Erythroblast (primary cell): Measurements from ENCODE around the gene ACAD8.

Experiments
- DNase-seq, 2 experiments: peaks; one replicate each; lab custom pipeline; 2025; lab: John Stamatoyannopoulos, UW
- GATA1 ChIP-seq: IDR thresholded peaks from 2 replicates; pipeline ENCODE4 v1.6.1; 2011; ENCODE audit warnings: low read depth, mild to moderate bottlenecking, control low read depth, low read length, moderate library complexity
- POLR2A ChIP-seq: IDR thresholded peaks from 2 replicates; pipeline ENCODE4 v1.6.1; 2011; ENCODE audit warnings: mild to moderate bottlenecking, low read length

ACAD8 gene

GRCh38 chr11:134312807-134313206, 59.4 kb downstream of the ACAD8 start:
- no peak for DNase-seq
- TF ChIP-seq GATA1 (no peak), POLR2A (no peak)

GRCh38 chr11:134313379-134313778, 60.0 kb downstream of the ACAD8 start:
- DNase-seq = no peak
- no peak for TF ChIP-seq POLR2A
- no peak for TF ChIP-seq GATA1

GRCh38 chr11:134313821-134314607, 60.6 kb downstream of the ACAD8 start:
- no peak for TF ChIP-seq POLR2A
- no peak for TF ChIP-seq GATA1
- DNase-seq = no peak
